ENCODE data around the gene FBLN2.

DNA sequence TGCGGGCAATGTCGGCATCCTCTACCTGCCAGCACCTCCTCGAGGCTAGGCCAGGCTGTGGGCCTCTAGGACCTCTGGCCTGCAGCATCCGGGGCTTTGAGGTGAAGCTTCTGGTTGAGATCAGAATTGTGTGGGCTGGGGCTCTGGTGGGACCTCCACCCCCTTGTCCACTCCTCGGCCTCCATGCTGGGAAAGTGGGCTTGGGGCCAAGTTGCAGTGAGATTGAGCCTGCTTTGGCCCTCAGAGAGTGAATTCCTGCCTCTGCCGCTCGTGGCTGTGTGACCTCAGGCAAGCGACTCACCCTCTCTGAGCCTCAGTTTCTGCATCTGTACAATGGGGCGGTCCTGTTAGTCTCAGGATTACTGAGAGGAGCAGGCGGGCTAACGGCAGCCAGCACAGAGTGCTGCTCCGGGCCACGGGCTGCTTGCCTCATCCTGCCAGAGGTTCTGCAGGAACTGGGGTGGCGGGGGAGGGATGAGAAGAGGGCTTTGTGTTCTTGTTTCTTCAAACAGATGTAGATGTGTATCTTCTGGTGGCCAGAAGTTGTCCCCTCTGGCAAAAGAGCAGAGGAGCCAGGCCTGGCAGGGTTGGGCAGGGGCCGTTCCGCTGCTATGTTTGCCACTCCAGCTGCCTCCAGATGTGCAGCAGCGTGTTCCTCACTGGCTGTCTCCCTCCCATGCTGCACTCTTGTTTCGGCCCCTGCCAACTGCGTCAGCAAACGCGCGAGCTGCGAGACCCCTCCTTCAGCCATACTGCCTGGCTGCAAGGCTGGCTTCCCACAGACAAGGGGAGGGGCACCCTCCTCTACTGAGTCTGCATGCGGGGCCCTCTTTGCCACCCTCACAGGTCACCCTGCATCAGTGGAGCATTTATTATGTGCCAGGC is 33.7 kb downstream of the FBLN2 start:
- TF ChIP-seq, protein P1, sequence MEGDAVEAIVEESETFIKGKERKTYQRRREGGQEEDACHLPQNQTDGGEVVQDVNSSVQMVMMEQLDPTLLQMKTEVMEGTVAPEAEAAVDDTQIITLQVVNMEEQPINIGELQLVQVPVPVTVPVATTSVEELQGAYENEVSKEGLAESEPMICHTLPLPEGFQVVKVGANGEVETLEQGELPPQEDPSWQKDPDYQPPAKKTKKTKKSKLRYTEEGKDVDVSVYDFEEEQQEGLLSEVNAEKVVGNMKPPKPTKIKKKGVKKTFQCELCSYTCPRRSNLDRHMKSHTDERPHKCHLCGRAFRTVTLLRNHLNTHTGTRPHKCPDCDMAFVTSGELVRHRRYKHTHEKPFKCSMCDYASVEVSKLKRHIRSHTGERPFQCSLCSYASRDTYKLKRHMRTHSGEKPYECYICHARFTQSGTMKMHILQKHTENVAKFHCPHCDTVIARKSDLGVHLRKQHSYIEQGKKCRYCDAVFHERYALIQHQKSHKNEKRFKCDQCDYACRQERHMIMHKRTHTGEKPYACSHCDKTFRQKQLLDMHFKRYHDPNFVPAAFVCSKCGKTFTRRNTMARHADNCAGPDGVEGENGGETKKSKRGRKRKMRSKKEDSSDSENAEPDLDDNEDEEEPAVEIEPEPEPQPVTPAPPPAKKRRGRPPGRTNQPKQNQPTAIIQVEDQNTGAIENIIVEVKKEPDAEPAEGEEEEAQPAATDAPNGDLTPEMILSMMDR (IDR thresholded peaks at IDR 0.05; ENCODE audit: low read depth, low read length), result no peak
- TF ChIP-seq, protein P2, sequence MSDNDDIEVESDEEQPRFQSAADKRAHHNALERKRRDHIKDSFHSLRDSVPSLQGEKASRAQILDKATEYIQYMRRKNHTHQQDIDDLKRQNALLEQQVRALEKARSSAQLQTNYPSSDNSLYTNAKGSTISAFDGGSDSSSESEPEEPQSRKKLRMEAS (IDR thresholded peaks at IDR 0.05; ENCODE audit: low read depth, low read length), result no peak
